Measurements from ENCODE around the gene ABCB9. TPM values are rescaled to one million over a fixed set of nuclear protein-coding genes. Genes with fewer than 3 reads are reported as not detected.

The ABCB9 gene
- total and polyA plus RNA-seq, 2 of the 8 experiments (the other 6 are each of a cell fraction or from before 2014, with no cell fraction given), result 3.8 to 8.0 TPM

DNA sequence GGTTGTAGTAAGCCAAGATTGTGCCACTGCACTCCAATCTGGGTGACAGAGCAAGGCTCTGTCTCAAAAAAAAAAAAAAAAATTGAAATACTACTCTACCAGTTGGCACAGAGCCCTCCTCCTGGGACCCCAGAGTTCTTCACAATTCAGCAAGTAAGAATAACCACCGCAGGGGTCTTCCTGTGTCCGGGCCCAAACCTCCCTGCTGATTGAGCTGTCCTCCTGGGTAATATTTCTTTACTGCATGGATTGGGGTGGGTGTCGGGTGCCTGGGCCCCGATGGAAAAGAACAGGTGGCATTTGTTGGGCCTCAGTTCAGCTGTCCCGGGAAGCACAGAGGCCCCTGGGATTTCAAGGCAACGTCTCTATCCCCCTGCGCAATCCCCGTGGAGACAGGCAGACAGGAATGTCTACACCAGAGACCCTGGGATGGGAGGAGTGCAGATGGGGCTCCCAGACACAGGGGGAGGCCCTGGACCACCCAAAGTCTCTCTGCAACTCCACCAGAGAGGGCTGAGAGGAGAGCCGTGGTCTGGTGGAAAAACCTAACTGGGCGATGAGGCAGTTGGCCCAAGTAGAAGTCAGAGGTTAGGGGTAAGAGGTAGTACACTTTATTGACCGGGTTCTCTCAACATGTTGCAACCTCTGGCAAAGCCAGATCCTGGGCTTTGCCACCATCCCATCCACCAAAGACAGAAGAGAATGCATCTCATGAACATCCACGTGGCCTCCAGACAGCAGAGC is 37.7 kb downstream of the ABCB9 start:
- H2BK5ac ChIP-seq (ENCODE audit: low read depth, low read length), result no peak overlapping the region
- H2BK15ac ChIP-seq (ENCODE audit: low read length), result no peak overlapping the region
- H2AK5ac ChIP-seq (ENCODE audit: low read depth, low read length), result no peak overlapping the region
- ChIA-PET POLR2A (ENCODE audit: partially characterized antibody) (no interaction called here), CTCF (ENCODE audit: partially characterized antibody) (interaction anchor here (3.0 kb wide), 1 partner anchor 68 kb away, joined by 7 read pairs; no protein-coding TSS in a partner anchor)
- no peaks in the 10 kb centered on the region for H4K20me1 ChIP-seq (replicated peaks in 1 of 2; ENCODE audit: control insufficient read depth in 1 of 2, insufficient read depth in 2 of 2, low read length in 2 of 2)
- no peaks in the 10 kb centered on the region for H3K79me2 ChIP-seq (ENCODE audit: control insufficient read depth in 1 of 2, insufficient read depth in 2 of 2, low read length in 2 of 2)
- H3K23me2 ChIP-seq (ENCODE audit: low read depth, low read length), result no peaks in the 10 kb centered on the region
- no peak overlapping the region for H3K4me2 ChIP-seq (ENCODE audit: insufficient read depth in 1 of 2, low read depth in 2 of 2, low read length in 2 of 2)
- no peak for FAIRE-seq
- no peaks in the 10 kb centered on the region; a peak in 1 of 7 replicates for H3K4me1 ChIP-seq (replicated peaks in 1 of 4; ENCODE audit: control insufficient read depth in 3 of 4, insufficient read depth in 4 of 4, low read length in 3 of 4)
- no peaks in the 10 kb centered on the region for H3K9me3 ChIP-seq (ENCODE audit: insufficient read depth in 2 of 2, low read depth in 1 of 2, low read length in 1 of 2)
- no peak overlapping the region for H3K4me3 ChIP-seq (ENCODE audit: extremely low read depth in 1 of 4, insufficient read depth in 2 of 4, low read depth in 3 of 4, low read length in 4 of 4)
- no peak overlapping the region for H2BK20ac ChIP-seq (ENCODE audit: low read length)
- DNase-seq (ENCODE audit: low read depth in 1 of 2, low spot score in 2 of 2), result no peak
- H3K27ac ChIP-seq (ENCODE audit: low read depth, low read length), result no peak overlapping the region
- H2BK120ac ChIP-seq (replicated peaks; ENCODE audit: low read depth, low read length), result no peak overlapping the region
- no peak overlapping the region for H3K56ac ChIP-seq (replicated peaks; ENCODE audit: insufficient read length, low read depth, low read length)
- no peak overlapping the region for H3K9ac ChIP-seq (replicated peaks in 1 of 4; ENCODE audit: extremely low read depth in 1 of 4, low read depth in 3 of 4, low read length in 3 of 4)
- 0 out of 2 replicates have a peak overlapping the region, but pooled peaks have one; percentile 35 for H4K8ac ChIP-seq (ENCODE audit: extremely low read depth, insufficient read depth, low read length)
- H3K79me1 ChIP-seq (ENCODE audit: low read depth, low read length), result no peaks in the 10 kb centered on the region
- no peaks in the 10 kb centered on the region for H3K27me3 ChIP-seq (replicated peaks in 1 of 4; ENCODE audit: control insufficient read depth in 3 of 4, extremely low read depth in 1 of 4, insufficient read depth in 3 of 4, low read length in 3 of 4)
- H4K91ac ChIP-seq (replicated peaks; ENCODE audit: insufficient read length, low read length), result no peak overlapping the region
- H4K5ac ChIP-seq (ENCODE audit: insufficient read length, low read depth, low read length), result no peak overlapping the region
- H2AFZ ChIP-seq (ENCODE audit: low read length), result no peak overlapping the region
- no peak overlapping the region for H3K4ac ChIP-seq (replicated peaks; ENCODE audit: insufficient read length, low read depth, low read length)
- no peak overlapping the region for H2BK12ac ChIP-seq (ENCODE audit: low read depth, low read length)
- no peak overlapping the region for H3K14ac ChIP-seq (ENCODE audit: insufficient read length)
- no peak overlapping the region for H3K18ac ChIP-seq (ENCODE audit: extremely low read depth, low read length)
- no peak overlapping the region for H3K23ac ChIP-seq (ENCODE audit: insufficient read length)
- no peaks in the 10 kb centered on the region for H3K36me3 ChIP-seq (ENCODE audit: control insufficient read depth in 2 of 4, insufficient read depth in 4 of 4, low read length in 3 of 4)
- WGBS, 2 experiments (ENCODE audit: extremely low coverage in 1 of 2, insufficient coverage in 1 of 2, insufficient read length in 1 of 2, insufficient replicate concordance in 2 of 2, low coverage in 1 of 2, low lambda C conversion rate in 2 of 2, missing lambda C conversion rate in 1 of 2), result 86% methylated on average over 11 of the region's 12 CpGs; no CpG with 5 or more reads in 1 of the 2 experiments
- TF ChIP-seq POLR2AphosphoS5 (IDR thresholded peaks at IDR 0.05; ENCODE audit: low read depth, low read length) (no peak), SIN3A (conservative IDR thresholded peaks at IDR 0.05 in 1 of 2, IDR thresholded peaks at IDR 0.05 in 1 of 2; ENCODE audit: low read depth in 1 of 2, low read length in 2 of 2) (no peak), RAD21 (IDR thresholded peaks at IDR 0.05 in 1 of 2, conservative IDR thresholded peaks at IDR 0.05 in 1 of 2; ENCODE audit: low read depth in 2 of 2, low read length in 2 of 2) (no peak), EP300 (IDR thresholded peaks at IDR 0.05; ENCODE audit: borderline replicate concordance in 1 of 2, low read depth in 2 of 2, low read length in 2 of 2) (no peak), NANOG (IDR thresholded peaks at IDR 0.05; ENCODE audit: insufficient read depth, low read depth, low read length, poor library complexity, severe bottlenecking) (no peak), JUND (IDR thresholded peaks at IDR 0.05; ENCODE audit: low read length) (no peak), BRCA1 (IDR thresholded peaks at IDR 0.05; ENCODE audit: low read depth, low read length) (no peak)
- TF ChIP-seq, protein P1, sequence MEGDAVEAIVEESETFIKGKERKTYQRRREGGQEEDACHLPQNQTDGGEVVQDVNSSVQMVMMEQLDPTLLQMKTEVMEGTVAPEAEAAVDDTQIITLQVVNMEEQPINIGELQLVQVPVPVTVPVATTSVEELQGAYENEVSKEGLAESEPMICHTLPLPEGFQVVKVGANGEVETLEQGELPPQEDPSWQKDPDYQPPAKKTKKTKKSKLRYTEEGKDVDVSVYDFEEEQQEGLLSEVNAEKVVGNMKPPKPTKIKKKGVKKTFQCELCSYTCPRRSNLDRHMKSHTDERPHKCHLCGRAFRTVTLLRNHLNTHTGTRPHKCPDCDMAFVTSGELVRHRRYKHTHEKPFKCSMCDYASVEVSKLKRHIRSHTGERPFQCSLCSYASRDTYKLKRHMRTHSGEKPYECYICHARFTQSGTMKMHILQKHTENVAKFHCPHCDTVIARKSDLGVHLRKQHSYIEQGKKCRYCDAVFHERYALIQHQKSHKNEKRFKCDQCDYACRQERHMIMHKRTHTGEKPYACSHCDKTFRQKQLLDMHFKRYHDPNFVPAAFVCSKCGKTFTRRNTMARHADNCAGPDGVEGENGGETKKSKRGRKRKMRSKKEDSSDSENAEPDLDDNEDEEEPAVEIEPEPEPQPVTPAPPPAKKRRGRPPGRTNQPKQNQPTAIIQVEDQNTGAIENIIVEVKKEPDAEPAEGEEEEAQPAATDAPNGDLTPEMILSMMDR (IDR thresholded peaks at IDR 0.05; ENCODE audit: control extremely low read depth in 1 of 3, insufficient read depth in 1 of 3, low read depth in 1 of 3, low read length in 3 of 3), result no peak
- TF ChIP-seq, protein P2, sequence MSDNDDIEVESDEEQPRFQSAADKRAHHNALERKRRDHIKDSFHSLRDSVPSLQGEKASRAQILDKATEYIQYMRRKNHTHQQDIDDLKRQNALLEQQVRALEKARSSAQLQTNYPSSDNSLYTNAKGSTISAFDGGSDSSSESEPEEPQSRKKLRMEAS (IDR thresholded peaks at IDR 0.05), result no peak

Measured in H1 (cell line).